Endodermal cell (in vitro differentiated cells): ENCODE measurements around the gene NSUN6. TPM values are rescaled to one million over a fixed set of nuclear protein-coding genes. Genes with fewer than 3 reads are reported as not detected.

Experiments
- DNase-seq: peaks from one replicate; pipeline ENCODE4 v3.0.0-alpha.2; 2017
- H3K27ac ChIP-seq: 2 replicates; pipeline ENCODE4 v1.5.1; 2013; ENCODE audit warnings: mild to moderate bottlenecking, low read depth, low read length, moderate library complexity
- H3K27me3 ChIP-seq: 2 replicates; pipeline ENCODE4 v1.6.1; 2013; ENCODE audit warnings: mild to moderate bottlenecking, low read length, moderate library complexity; ENCODE audit not compliant: insufficient read depth, control insufficient read depth, poor library complexity, severe bottlenecking
- H3K36me3 ChIP-seq: 2 replicates; pipeline ENCODE4 v1.7.0; 2013; ENCODE audit warnings: mild to moderate bottlenecking, low read length, moderate library complexity; ENCODE audit not compliant: control insufficient read depth, insufficient read depth
- H3K4me1 ChIP-seq: one replicate; pipeline ENCODE4 v1.7.0; 2013; ENCODE audit warnings: low read length; ENCODE audit not compliant: control insufficient read depth, insufficient read depth
- H3K4me3 ChIP-seq: 2 replicates; pipeline ENCODE4 v1.5.1; 2013; ENCODE audit warnings: mild to moderate bottlenecking, low read length, moderate library complexity
- H3K9ac ChIP-seq: 2 replicates; pipeline ENCODE4 v1.6.1; 2013; ENCODE audit warnings: mild to moderate bottlenecking, low read length, moderate library complexity; ENCODE audit not compliant: poor library complexity, severe bottlenecking; ENCODE audit errors: extremely low read depth
- H3K9me3 ChIP-seq: 2 replicates; pipeline ENCODE4 v1.6.1; 2013; ENCODE audit warnings: mild to moderate bottlenecking, low read length, moderate library complexity; ENCODE audit not compliant: control insufficient read depth
- H3K27ac Mint-ChIP-seq: 2 replicates; pipeline ENCODE4 v1.8.0; 2020; ENCODE audit warnings: mixed read lengths
- H3K27me3 Mint-ChIP-seq: 2 replicates; pipeline ENCODE4 v1.8.0; 2021; ENCODE audit warnings: mild to moderate bottlenecking, mixed read lengths; ENCODE audit not compliant: insufficient read depth
- H3K36me3 Mint-ChIP-seq: 2 replicates; pipeline ENCODE4 v1.8.0; 2020; ENCODE audit warnings: low read depth, mixed read lengths
- H3K4me1 Mint-ChIP-seq: 2 replicates; pipeline ENCODE4 v1.8.0; 2020; ENCODE audit warnings: mixed read lengths
- H3K4me3 Mint-ChIP-seq: 2 replicates; pipeline ENCODE4 v1.8.0; 2020; ENCODE audit warnings: mild to moderate bottlenecking, moderate library complexity, mixed read lengths
- H3K9me3 Mint-ChIP-seq: 2 replicates; pipeline ENCODE4 v1.8.0; 2020; ENCODE audit warnings: mild to moderate bottlenecking, mixed read lengths
- CTCF ChIP-seq: fragments of 200-600 bp; sonication (generic); conservative IDR thresholded peaks from 2 replicates; pipeline ENCODE4 v1.5.0; 2021; ENCODE audit warnings: antibody characterized with exemption, mild to moderate bottlenecking
- WGBS, 2 experiments: methylation state at CpG; one replicate each; pipeline versions ENCODE4 v1.1.5 to v1.1.7; 2013; ENCODE audit warnings: missing lambda C conversion rate in 2 of 2, mixed read lengths in 1 of 2; ENCODE audit not compliant: insufficient coverage in 1 of 2, insufficient read length in 1 of 2; 5-methylcytosine and 5-hydroxymethylcytosine counted together
- total RNA-seq, 2 donors: library from RNA; stranded (reverse); fragmentation: NEBNext Ultra II Directional in 1 of 2; extraction: Animal tissue kit (Norgen Biotek cat#: 25700) in 1 of 2; gene quantifications; 2 replicates in 1 of 2; 3 replicates in 1 of 2; pipeline ENCODE4 v1.2.1, GENCODE V29; 2021

Gene NSUN6
- total RNA-seq, 2 donors from 2014 or later = 10.6 to 15.4 TPM

- DNase-seq = no peak
- Histone ChIP-seq H3K27ac (no peak overlapping the region), H3K4me1 (no peaks in the 10 kb centered on the region), H3K27me3 (no peaks in the 10 kb centered on the region), H3K4me3 (no peak overlapping the region), H3K9me3 (peaks cover 88% of the 10 kb centered on the region), H3K9ac (no peak overlapping the region), H3K36me3 (peaks cover 12% of the 10 kb centered on the region)
- Mint-ChIP-seq H3K27ac (no peak overlapping the region), H3K36me3 (no peaks in the 10 kb centered on the region), H3K27me3 (no peaks in the 10 kb centered on the region), H3K4me3 (no peak overlapping the region), H3K9me3 (no peaks in the 10 kb centered on the region), H3K4me1 (no peaks in the 10 kb centered on the region)
- TF ChIP-seq CTCF = no peak
- 93 to 96% methylated on average over 6 of the region's 6 CpGs for WGBS, 2 experiments
Observed at GRCh38 chr10:18563003-18563726, 88.2 kb downstream of the NSUN6 start.

GRCh38 chr10:18561861-18562551, 89.4 kb downstream of the NSUN6 start:
- Mint-ChIP-seq H3K4me1 (no peaks in the 10 kb centered on the region), H3K27me3 (no peaks in the 10 kb centered on the region), H3K4me3 (no peak overlapping the region), H3K9me3 (no peaks in the 10 kb centered on the region), H3K27ac (no peak overlapping the region), H3K36me3 (no peaks in the 10 kb centered on the region)
- no peak overlapping the region for H3K4me3 ChIP-seq
- WGBS, 2 experiments = 92 to 94% methylated on average over 8 of the region's 8 CpGs
- peaks cover 88% of the 10 kb centered on the region for H3K9me3 ChIP-seq
- no peak overlapping the region for H3K9ac ChIP-seq
- no peaks in the 10 kb centered on the region for H3K4me1 ChIP-seq
- H3K36me3 ChIP-seq = peaks cover 23% of the 10 kb centered on the region
- TF ChIP-seq CTCF = no peak
- H3K27me3 ChIP-seq = no peaks in the 10 kb centered on the region
- no peak for DNase-seq
- H3K27ac ChIP-seq = no peak overlapping the region

- H3K27me3 ChIP-seq = no peaks in the 10 kb centered on the region
- H3K4me1 Mint-ChIP-seq = no peaks in the 10 kb centered on the region
- no peak overlapping the region for H3K27ac Mint-ChIP-seq
- no peaks in the 10 kb centered on the region for H3K4me1 ChIP-seq
- H3K27me3 Mint-ChIP-seq = no peaks in the 10 kb centered on the region
- H3K36me3 ChIP-seq = peaks cover 64% of the 10 kb centered on the region
- no peak overlapping the region for H3K9ac ChIP-seq
- peaks cover 92% of the 10 kb centered on the region for H3K9me3 ChIP-seq
- DNase-seq = no peak
- no peak for TF ChIP-seq CTCF
- H3K27ac ChIP-seq = no peak overlapping the region
- no peaks in the 10 kb centered on the region for H3K36me3 Mint-ChIP-seq
- peak overlapping the region; percentile 47 for H3K4me3 ChIP-seq
- H3K4me3 Mint-ChIP-seq = no peak overlapping the region
- 94 to 100% methylated on average over 1 of the region's 1 CpG for WGBS, 2 experiments
- H3K9me3 Mint-ChIP-seq = no peaks in the 10 kb centered on the region
Observed at GRCh38 chr10:18557960-18558359, 93.4 kb downstream of the NSUN6 start.
